GM15510 (cell line): ENCODE results near the gene KRT84.

Source experiments
- POLR2A ChIP-seq: IDR thresholded peaks from 3 replicates; pipeline ENCODE4 v1.6.1; 2011; ENCODE audit warnings: borderline replicate concordance; ENCODE audit not compliant: insufficient read length; ENCODE audit errors: extremely low read depth

The KRT84 gene

GRCh38 chr12:52379536-52379935 lies 5.9 kb downstream of the KRT84 start:
- TF ChIP-seq POLR2A: no peak

GRCh38 chr12:52378091-52378490 lies 7.4 kb downstream of the KRT84 start:
- no peak for TF ChIP-seq POLR2A

- no peak for TF ChIP-seq POLR2A
These were observed 8.2 kb downstream of the KRT84 start for GRCh38 chr12:52377266-52377665.

GRCh38 chr12:52372216-52373154 lies 13.0 kb downstream of the KRT84 start:
- no peak for TF ChIP-seq POLR2A

GRCh38 chr12:52371716-52372115 lies 13.7 kb downstream of the KRT84 start:
- no peak for TF ChIP-seq POLR2A

GRCh38 chr12:52370926-52371608 lies 14.4 kb downstream of the KRT84 start:
- no peak for TF ChIP-seq POLR2A

- no peak for TF ChIP-seq POLR2A
These were observed 15.6 kb downstream of the KRT84 start for GRCh38 chr12:52369809-52370208.

- TF ChIP-seq POLR2A: no peak
These were observed 16.2 kb downstream of the KRT84 start for GRCh38 chr12:52369211-52369610.

GRCh38 chr12:52368508-52368907 lies 16.9 kb downstream of the KRT84 start:
- TF ChIP-seq POLR2A: no peak

- TF ChIP-seq POLR2A: no peak
These were observed 17.6 kb downstream of the KRT84 start for GRCh38 chr12:52367876-52368275.

- no peak for TF ChIP-seq POLR2A
These were observed 18.5 kb downstream of the KRT84 start, which contains the start of gene KRT85 for GRCh38 chr12:52366738-52367485. Gene KRT85, minus strand, starts transcription at chr12:52367481. Its CDS starts 76 bp downstream, at chr12:52367405.

- no peak for TF ChIP-seq POLR2A
These were observed 20.5 kb downstream of the KRT84 start for GRCh38 chr12:52364901-52365489.

GRCh38 chr12:52364061-52364460 lies 21.4 kb downstream of the KRT84 start:
- TF ChIP-seq POLR2A: no peak

GRCh38 chr12:52363111-52363679 lies 22.3 kb downstream of the KRT84 start:
- TF ChIP-seq POLR2A: no peak
